Fibroblast of the conjunctiva (primary cell): Measurements from ENCODE around the gene RASA4B.
"Not testable (repeated sequence)": the region's sequence is repeated elsewhere in the genome, so short reads cannot be mapped to it uniquely, and the experiment has no call there.

Source experiments
- DNase-seq: peaks from one replicate; pipeline ENCODE4 v3.0.0-alpha.2; 2010; ENCODE audit warnings: low read depth

The RASA4B gene

DNA sequence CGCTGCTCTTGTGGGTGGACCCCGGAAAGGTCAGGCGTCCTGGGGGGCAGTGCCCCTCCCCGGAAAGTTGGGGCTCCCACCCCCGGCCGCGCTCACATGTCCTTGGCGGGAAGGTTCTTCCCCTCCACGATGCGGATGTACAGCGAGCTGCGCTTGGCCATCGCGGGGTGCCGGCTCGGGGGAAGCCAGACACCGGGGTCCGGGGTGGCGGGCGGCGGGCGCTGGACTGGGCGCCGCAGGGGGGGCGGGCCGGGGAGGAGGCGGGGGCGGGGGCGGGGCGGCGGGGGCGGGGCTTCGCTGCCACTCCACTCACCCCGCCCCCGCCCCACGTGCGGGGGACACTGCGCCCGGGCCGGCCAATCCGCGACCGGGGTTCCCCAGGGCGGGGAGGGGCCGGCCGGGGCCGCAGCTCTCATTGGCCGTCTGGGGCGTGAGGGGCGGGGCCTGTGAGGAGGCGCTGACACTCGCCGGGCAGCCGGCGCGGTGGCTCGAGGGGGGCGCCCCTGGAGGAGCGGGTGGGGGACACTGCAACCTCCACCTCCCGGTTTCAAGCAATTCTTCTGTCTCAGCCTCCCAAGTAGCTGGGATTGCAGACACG lies at the start of gene RASA4B:
RASA4B (minus strand) TSS at position 228 of the 598 bp plus-strand sequence; CDS start at position 161, 67 bp downstream.
- not testable (repeated sequence) for DNase-seq

GRCh38 chr7:102550808-102551422 lies 33.3 kb upstream of the RASA4B start, which contains the start of gene SPDYE2:
Gene SPDYE2, plus strand, starts transcription at chr7:102551226. Its CDS starts 2,030 bp downstream, at chr7:102553256.
- not testable (repeated sequence) for DNase-seq

- not testable (repeated sequence) for DNase-seq
Observed at GRCh38 chr7:102546353-102546752, 28.8 kb upstream of the RASA4B start.

DNA sequence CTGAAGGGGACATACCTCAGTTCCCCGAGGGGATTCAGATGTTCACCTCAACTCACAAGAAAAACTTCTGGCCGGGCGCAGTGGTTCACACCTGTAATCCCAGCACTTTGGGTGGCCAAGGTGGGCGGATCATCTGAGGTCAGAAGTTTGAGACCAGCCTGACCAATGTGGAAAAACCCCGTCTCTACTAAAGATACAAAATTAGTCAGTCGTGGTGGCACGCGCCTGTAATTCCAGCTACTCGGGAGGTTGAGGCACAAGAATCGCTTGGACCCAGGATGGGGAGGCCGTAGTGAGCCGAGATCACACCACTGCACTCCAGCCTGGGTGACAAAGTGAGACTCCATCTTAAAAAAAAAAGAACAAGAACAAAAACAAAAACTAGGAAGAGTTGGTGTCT lies 27.7 kb upstream of the RASA4B start:
- DNase-seq = not testable (repeated sequence)

DNA sequence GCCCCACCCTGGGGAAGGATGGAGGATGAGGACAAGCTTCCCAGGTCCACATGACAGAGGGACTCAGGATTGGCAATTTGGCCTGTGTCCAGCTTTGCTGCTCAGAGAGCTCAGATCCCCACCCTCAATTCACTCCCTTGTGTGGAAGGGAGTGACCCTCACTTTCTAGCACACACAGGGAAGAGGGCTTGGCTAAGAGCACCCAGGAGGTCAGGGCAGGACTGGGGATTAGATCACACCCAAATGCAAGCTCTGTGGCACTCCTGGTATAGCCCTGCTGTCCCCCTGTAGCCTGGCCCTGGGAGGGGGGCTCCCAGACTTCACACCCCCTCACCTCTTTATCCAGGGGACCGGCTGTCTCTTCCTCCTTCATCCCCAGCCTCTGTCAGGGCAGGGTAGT lies 26.8 kb upstream of the RASA4B start:
- not testable (repeated sequence) for DNase-seq

- DNase-seq = not testable (repeated sequence)
Observed at GRCh38 chr7:102543596-102543995, 26.0 kb upstream of the RASA4B start, which contains the start of gene UPK3BL2. Gene UPK3BL2, minus strand, starts transcription at chr7:102543696. Its CDS starts 60 bp downstream, at chr7:102543636.

GRCh38 chr7:102542771-102543170 lies 25.2 kb upstream of the RASA4B start:
- DNase-seq = not testable (repeated sequence)

DNA sequence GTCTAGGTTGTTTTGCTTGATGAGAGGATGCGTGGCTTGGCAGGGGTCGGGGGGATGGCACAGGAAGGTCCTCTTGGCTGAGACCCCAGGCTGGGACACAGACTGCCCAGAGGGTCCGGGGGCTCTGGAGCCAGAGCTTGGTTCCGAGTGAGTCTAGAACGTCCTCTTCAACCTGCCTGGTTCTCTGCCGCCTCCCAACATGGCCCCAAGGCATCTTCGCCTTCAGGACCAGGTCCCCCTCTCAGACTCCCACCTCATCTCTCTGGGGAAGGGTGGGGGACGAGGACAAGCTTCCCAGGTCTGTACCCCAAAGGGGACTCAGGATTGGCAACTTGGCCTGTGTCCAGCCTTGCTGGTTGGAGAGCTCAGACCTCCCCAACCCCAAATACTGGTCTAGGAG lies 24.5 kb upstream of the RASA4B start:
- not testable (repeated sequence) for DNase-seq

- DNase-seq = not testable (repeated sequence)
Observed at GRCh38 chr7:102540604-102541003, 23.0 kb upstream of the RASA4B start.

DNA sequence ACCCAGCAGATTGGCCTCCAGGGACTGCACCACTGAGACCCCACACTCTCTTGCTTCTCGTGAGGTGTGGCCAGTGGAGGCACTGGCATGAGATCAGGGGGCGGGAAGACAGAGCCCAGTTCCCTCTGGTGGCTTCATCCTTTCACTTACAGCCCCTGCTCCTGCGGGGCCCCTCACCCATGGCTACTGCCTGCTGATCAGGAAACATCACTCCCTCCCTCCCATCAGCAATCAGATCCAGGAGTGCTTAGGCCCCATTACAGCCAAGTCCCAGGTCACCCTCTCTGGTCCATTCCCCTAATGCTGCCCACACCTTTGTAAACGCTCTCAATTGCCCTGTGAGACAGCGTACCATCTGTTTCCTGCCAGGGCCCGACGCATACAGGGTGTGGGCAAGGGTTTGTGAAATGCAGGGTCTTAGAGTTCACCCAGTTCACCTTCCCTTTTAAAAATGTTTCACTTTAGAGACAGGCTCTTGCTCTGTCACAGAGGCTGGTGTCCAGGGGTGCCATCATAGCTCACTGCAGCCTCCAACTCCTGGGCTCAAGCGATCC lies 17.6 kb upstream of the RASA4B start:
- not testable (repeated sequence) for DNase-seq

DNA sequence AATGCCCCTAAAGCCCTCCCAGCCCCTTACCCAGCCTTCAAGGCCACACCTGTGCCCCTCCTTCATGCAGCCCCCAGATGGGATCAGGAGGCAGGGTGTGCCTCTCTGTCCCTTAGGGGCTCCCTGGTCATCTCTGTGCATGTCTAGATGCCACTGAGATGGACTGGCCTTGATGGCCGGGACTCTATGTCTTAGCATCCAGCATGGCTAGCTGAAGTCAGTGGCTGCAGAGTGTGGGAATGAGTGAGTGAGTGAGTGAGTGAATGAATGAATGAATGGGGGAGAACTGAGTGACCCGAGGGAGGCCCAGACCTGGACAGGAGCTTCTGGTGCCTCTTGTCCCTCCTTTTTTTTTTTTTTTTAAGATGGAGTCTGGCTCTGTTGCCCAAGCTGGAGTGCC lies 14.6 kb upstream of the RASA4B start:
- DNase-seq = not testable (repeated sequence)

DNA sequence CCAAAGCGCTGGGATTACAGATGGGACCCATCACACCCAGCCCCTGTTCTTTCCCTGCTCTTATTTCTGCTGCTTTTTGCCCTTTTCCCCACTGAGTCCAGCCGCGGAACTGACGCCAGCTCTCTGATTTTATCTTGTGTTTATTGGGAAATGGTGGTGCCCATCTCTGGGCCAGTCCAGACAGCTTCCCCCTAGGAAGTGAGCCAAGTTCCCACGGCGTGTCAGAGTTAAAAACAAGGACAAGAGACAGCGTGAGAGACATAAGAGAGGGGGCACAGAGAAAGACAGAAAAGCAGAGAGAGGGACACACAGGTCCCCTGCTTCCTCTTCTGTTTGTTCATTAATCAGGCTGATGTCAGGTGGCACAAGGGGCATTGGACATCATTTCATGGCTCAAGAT lies 14.0 kb upstream of the RASA4B start:
- DNase-seq = not testable (repeated sequence)

DNA sequence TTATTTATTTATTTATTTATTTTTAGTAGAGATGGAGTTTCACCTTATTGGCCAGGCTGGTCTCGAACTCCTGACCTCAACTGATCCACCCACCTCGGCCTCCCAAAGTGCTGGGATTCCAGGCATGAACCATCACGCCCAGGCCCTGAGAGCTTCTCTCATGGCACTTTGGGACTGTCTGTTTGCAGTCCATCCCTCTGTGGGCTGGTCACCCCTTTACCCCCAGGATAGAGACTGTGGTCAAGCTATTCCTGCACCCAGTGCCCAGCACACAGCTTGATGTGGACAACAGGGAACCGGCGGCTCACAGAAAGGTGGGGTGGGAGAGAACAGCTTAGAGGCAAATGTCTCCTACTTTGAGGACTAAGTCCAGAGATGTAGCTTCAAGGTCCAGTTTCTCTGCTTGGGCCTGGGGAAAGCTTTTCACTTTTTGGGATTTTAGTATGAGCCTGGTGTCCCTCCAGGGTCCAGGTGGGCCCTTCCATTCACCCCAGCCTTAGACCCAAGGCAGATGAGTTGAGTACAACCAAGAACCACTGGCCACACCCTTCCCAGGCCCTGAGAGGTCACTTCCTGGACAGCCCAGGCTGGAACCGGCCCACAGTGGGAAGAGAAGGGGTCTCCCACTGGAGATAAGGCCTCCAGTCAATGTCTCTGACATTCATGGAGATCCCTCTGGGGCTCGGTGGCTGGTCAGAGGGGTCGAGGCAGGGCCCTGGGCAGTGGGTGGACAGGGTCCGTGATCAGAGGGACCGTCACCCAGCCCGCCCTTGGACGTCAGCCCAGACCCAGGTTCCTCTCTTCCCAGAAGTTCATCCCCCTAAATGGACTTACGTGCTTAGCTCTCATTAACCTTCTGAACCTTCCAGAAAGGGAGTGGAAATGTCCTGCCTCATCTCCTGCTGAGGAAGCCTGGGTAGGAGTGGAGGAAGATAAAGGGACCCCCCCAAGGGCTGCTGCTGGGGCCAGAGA lies 10.5 kb upstream of the RASA4B start:
- DNase-seq = not testable (repeated sequence)

DNA sequence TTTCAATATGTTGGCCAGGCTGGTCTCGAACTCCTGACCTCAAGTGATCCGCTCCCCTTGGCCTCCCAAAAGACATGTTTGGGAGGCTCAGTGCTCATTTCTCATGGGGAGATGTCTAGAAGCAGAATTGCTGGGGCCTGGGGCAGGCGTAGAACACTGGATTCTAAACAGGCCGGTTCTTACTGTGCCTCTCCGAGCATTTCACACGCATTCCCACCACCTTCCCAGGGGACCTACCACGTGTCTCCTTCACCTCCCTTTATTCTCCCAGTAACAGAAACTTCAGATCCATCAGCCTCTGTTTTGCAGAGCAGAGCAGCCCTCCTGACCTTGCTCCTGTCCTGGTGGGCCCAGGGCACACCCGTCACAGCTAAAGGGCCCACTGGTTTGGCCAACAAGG lies 9.6 kb upstream of the RASA4B start:
- not testable (repeated sequence) for DNase-seq

DNA sequence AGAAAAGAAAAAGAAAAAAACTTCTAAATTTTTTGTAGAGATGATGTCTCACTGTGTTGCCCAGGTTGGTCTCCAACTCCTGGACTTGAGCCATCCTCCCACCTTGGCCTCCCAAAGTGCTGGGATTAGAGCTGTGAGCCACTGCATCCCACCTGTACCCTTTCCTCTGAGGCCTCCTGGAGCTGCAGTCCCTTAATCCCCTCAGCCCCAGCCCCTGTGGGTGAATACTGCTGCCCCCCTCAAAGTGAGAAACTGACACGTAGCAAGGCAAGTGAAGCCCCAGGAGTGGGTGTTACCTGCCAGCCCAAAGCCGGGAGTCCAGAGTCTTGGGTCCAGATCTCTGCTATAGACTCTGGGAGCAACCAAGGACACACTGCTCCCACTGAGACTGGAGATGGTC lies 7.2 kb upstream of the RASA4B start:
- DNase-seq = not testable (repeated sequence)

DNA sequence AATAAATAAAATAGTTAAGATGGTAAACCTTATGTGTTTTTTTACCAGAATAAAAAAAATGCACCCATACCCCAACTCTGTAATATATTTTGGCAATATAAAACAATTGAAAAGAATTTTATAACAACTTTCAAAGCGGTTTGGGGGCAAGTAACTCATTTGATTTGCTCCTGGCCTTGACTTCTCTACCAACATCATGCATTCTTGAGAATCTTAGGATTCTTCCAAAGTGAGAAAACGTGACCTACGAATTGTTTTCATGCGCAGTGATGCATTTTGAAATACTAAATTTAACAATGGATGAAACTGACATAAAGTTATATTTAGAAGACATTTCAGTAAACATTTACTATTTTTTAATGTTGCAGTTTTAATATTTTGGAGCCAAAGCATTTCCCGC lies 3.2 kb upstream of the RASA4B start:
- not testable (repeated sequence) for DNase-seq

GRCh38 chr7:102516951-102517350 lies 626 bp downstream of the RASA4B start:
- not testable (repeated sequence) for DNase-seq

- DNase-seq = not testable (repeated sequence)
Observed at GRCh38 chr7:102515889-102516288, 1.7 kb downstream of the RASA4B start.

DNA sequence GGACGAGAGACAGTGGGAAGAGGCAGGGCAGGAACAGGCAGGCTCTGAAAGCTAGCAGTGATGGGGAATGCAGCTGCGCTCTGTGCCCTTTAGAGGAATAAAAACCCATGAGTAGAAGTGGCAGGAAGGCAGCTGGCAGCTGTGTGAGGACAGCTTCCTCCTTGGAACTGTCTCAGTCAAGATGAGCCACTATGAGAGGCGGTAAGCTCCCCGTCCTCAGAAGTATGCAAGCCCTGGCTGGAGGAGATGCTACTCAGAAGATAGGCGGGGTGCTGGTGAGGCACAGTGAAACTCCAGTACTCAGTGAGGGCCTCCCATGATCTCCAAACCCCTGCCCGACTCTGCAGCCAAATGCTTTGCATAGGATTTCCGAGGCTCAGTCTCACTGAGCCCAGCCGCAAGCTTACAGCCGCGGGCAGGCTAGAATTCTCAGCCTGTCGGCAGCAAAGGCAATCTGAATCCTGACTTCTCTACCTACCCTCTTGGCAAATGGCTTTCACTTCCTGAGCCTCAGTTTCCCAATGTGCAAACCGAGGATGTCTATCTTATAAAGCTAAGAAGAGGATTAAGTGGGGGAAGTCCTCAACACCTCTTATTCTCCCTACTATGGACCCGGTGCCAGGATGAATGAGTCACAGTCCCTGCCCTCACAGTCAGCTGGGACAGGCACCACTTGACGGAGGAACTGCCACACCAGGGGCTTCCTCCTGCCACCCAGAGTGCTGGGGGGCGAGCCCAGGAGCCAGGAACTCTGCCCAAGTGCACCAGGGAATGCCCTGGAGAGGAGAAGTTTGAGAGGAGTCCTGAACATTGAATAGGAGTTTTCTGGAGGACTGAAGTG lies 2.5 kb downstream of the RASA4B start:
- DNase-seq = not testable (repeated sequence)

DNA sequence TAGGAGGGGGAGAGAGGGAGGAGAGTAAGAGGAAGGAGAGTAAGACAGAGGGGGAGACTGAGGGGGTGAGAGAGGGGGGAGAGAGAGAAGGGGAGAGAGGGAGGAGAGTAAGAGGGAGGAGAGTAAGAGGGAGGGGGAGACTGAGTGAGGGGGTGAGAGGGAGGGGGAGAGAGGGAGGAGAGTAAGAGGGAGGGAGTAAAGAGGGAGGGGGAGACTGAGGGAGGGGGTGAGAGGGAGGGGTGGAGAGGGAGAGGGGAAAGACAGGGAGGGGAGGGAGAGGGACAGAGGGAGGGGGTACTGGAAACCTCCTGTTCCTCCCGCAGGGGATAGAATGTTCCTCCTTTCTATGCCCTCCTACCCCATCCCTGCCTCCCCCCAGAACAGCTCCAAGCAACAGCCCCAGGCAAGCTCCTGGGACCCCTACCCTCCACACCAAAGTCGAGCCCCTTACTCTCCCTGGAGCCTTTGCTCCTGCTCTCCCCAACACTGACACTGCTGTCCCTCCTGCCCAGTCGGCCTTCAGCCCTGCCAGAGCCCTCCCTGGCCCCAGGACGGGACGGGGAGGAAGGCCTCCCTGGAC lies 4.8 kb downstream of the RASA4B start:
- peak; percentile 82 for DNase-seq
